HG02870 (cell line): ENCODE measurements around the gene FAR2.
A peak's percentile ranks its signal among the peaks of the same experiment; 100 is the strongest.
"Not testable (repeated sequence)": the region's sequence is repeated elsewhere in the genome, so short reads cannot be mapped to it uniquely, and the experiment has no call there.

Source experiments
- ATAC-seq: cut with Tn5 transposase; IDR thresholded peaks from one replicate; pipeline ENCODE4 v1.9.1; 2021; ENCODE audit warnings: mild to moderate bottlenecking, moderate library complexity; ENCODE audit not compliant: unreplicated experiment

The FAR2 gene

GRCh38 chr12:29316752-29317151, 167.7 kb downstream of the FAR2 start:
- no peak for ATAC-seq

- ATAC-seq, result peak; percentile 99
Observed at GRCh38 chr12:29317556-29318363, 168.7 kb downstream of the FAR2 start.

GRCh38 chr12:29320295-29321085, 171.4 kb downstream of the FAR2 start:
- no peak for ATAC-seq

GRCh38 chr12:29322157-29322556, 173.1 kb downstream of the FAR2 start:
- no peak for ATAC-seq

- no peak for ATAC-seq
Observed at GRCh38 chr12:29329411-29329810, 180.3 kb downstream of the FAR2 start.

- no peak for ATAC-seq
Observed at GRCh38 chr12:29333178-29333577, 184.1 kb downstream of the FAR2 start.

- no peak for ATAC-seq
Observed at GRCh38 chr12:29334937-29335336, 185.9 kb downstream of the FAR2 start.

GRCh38 chr12:29337325-29337724, 188.2 kb downstream of the FAR2 start:
- ATAC-seq, result no peak

GRCh38 chr12:29343022-29343799, 194.1 kb downstream of the FAR2 start:
- ATAC-seq, result no peak

GRCh38 chr12:29346769-29347421, 197.8 kb downstream of the FAR2 start:
- ATAC-seq, result no peak

GRCh38 chr12:29350080-29350479, 201.0 kb downstream of the FAR2 start:
- ATAC-seq, result no peak

GRCh38 chr12:29354954-29355353, 205.9 kb downstream of the FAR2 start:
- no peak for ATAC-seq

- no peak for ATAC-seq
Observed at GRCh38 chr12:29365091-29365490, 216.0 kb downstream of the FAR2 start.

- no peak for ATAC-seq
Observed at GRCh38 chr12:29374012-29374411, 224.9 kb downstream of the FAR2 start.

- peak; percentile 40 for ATAC-seq
Observed at GRCh38 chr12:29374913-29375312, 225.8 kb downstream of the FAR2 start.

GRCh38 chr12:29376118-29376517, 227.0 kb downstream of the FAR2 start:
- peak; percentile 39 for ATAC-seq

- ATAC-seq, result peak; percentile 96
Observed at GRCh38 chr12:29380536-29381523, 231.8 kb downstream of the FAR2 start, which contains the start of gene ERGIC2. Gene ERGIC2 (minus strand): TSS chr12:29381172. CDS start chr12:29371633, 9,539 bp downstream.

- ATAC-seq, result no peak
Observed at GRCh38 chr12:29382251-29382650, 233.2 kb downstream of the FAR2 start.

- ATAC-seq, result not testable (repeated sequence)
Observed at GRCh38 chr12:29385194-29385593, 236.1 kb downstream of the FAR2 start.
